Kasumi-1 (cell line): ENCODE results near the gene MAD1L1.
A peak's percentile ranks its signal among the peaks of the same experiment; 100 is the strongest.

Experiments used
- DNase-seq, 2 experiments: peaks; one replicate each; lab custom pipeline; 2025; lab: John Stamatoyannopoulos, UW

Gene MAD1L1

DNA sequence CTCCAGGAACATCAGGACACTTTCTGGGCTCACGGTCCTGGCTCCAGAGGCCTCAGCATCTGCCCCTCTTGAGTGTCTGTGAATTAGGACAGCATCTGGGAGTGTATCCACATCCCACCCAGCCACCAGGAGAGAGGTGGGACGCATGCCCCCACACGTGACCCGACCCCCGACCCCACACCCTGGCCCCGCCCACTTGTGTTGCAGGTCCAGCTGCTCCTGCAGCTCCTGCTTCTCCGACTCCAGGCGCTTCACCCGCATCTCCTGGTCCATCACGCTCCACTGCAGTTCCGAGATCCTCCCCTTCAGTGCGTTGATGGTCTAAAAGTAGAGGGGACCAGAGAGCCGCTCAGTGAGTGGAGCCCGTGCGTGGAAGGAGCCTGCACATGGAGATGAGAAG, 13.6 kb downstream of the MAD1L1 start:
- DNase-seq = no peak

DNA sequence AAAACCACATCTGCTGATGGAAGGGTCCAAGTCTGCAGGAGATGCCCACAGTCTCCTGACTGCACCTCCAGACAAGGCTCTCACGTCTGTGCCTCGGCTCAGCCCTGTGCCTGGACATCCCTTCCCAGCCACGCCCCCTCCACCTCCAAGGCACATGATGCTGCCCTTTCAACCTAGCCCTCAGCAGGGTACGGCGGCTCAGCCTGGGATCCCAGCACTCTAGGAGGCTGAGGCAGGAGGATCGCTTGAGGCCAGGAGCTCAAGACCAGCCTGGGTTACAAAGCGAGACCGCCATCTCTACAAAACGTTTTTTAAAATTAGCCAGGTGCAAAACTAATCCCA, 14.3 kb downstream of the MAD1L1 start:
- no peak for DNase-seq

DNA sequence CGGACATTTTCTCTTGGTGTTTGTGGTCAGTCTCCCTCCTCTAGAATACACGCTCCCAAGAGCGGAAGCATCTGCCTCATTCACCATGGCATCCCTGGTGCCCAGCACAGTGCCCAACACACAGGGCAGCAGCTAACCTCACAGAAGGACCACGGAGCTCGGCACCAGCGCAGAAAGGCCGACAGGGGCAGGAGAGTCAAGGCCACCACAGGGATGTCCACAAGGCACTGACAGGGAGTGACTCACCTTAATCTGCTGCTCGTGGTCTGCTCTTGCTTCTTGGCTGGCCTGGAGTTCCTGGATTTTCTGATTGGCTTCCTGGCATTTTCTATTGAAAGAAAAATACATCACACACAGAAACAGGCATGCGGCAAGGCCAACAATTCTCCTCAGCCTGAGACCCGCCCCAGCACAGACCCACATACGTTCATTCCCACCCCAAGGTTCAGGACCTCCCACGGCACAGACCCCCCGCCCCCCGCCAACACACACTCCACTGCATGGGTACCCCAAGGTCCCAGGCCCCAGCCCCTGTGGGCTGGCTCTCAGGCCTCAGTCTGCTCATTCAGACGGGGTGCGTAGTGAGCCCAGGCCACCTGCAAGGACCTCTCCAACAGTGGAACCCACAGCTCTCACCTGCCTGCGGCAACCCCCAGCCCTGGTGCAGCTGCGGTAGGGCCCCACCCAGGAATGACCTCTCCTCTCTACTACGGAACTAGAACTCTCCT, 14.9 kb downstream of the MAD1L1 start:
- DNase-seq = no peak

DNA sequence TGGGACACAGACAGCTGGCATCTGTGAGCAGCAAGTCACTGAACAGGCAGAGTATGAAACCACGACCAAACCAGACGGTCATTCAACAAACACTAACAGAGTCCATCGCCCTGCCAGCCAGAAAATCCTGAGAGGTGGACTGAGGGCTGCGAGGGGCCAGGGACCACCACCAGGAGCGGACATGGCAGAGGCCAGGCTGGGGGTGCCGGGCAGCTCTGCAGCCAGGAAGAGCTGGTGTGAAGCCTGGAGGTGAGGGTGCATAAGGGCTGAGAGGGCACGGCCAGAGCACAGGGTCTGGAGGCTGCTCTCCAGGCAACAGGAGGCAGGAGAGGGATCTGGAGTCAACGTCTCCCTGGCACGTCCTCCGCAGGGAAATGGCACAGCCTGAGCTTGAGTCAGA, 15.5 kb downstream of the MAD1L1 start:
- no peak for DNase-seq

GRCh38 chr7:2215851-2216250, 16.9 kb downstream of the MAD1L1 start:
- no peak for DNase-seq

- DNase-seq = no peak
Observed at GRCh38 chr7:2214636-2215035, 18.1 kb downstream of the MAD1L1 start.

GRCh38 chr7:2213551-2214215, 19.1 kb downstream of the MAD1L1 start:
- no peak for DNase-seq

DNA sequence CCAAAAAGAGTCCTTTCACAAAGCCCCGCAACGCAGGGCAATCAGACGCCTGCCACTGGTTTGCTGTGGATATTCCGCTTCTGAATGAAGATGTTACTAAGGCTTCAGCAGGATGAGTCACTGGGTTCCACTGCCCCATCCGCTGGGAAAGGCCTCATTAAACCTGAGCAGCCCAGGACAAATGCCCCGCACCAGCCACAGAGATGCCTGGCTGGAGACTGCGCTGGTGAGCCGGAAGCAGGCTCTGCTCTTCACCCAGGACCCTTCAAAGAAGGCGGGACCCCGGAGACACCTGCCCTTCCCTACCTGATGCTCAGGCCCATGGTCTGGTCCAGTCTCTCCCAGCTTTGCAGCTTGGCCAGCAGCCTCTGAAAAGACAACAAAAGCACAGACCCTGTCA, 19.8 kb downstream of the MAD1L1 start:
- DNase-seq = no peak

- no peak for DNase-seq
Observed at GRCh38 chr7:2211926-2212325, 20.8 kb downstream of the MAD1L1 start.

- no peak for DNase-seq
Observed at GRCh38 chr7:2211259-2211880, 21.4 kb downstream of the MAD1L1 start.

GRCh38 chr7:2210551-2211258, 22.0 kb downstream of the MAD1L1 start:
- no peak for DNase-seq

DNA sequence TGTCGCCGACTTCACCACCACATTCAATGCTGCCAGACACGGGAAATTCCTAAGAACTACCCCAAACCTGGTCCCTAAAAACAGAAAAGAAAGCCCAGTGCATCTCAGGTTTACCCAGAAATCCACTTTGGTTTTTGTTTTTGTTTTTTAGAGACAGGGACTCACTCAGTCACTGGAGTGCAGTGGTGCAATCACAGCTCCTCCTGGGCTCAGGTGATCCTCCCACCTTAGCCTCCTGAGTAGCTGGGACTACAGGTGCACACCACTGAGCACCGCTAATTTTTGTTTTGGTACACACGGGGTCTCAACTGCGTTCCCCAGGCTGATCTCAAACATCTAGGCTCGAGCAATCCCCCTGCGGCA, 22.8 kb downstream of the MAD1L1 start:
- no peak for DNase-seq

DNA sequence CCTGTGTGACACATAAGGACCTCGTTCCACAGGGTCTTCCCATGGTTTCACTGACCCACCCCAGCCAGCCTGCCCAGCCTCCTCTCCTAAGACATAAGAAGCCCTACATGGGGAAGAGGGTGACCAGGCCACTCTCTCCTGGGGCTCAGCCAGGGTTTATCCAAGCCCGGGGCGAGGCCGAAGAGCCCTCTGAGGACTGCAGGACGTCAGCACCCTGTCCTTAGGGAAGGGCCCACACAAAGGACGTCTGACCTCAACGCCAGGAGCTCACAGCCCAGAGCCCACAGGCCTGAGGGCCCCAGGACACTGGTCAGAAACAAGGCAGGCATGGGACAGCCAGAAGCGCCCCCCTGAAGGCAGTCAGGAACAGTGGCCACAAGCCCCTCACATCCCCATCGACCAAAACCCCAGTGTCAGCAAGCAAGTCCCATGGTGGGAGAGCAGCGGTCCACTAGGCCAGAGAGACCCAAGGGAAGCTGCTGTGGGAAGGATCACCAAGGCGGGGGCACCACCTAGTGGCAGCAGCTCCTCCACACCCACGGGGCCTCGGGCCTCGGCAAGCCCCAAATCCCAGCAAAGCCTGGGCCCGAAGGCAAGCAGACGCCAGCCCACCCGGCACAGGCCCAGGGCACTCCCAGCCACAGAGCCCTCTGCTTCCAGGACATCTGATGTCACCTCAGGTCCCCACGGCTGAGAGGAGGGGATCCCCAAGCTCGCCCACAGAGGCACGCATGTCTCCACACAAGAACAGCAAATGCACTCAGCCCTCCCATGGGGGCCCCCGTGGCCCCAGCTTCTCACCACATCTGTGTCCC, 23.4 kb downstream of the MAD1L1 start:
- DNase-seq = peak; percentile 13 to 19

DNA sequence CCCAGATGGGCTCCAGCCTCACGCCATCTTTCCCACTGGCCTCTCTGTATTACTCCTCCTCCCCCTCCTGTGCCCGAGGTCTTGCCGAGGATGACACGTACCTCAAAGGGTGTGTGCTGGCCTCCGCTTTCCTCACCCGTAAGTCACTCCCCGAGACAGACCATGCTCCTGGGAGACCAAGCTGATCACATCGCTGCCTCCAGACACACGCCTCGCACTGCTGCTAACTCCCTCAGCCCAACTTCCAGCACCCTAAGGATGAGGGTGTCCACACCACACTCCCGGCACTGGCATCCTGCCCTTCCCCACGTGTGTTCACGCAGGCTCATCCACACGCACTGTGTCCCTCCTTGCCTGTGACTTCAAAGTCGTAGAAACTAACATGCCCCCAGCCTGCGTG, 24.0 kb downstream of the MAD1L1 start:
- no peak for DNase-seq

DNA sequence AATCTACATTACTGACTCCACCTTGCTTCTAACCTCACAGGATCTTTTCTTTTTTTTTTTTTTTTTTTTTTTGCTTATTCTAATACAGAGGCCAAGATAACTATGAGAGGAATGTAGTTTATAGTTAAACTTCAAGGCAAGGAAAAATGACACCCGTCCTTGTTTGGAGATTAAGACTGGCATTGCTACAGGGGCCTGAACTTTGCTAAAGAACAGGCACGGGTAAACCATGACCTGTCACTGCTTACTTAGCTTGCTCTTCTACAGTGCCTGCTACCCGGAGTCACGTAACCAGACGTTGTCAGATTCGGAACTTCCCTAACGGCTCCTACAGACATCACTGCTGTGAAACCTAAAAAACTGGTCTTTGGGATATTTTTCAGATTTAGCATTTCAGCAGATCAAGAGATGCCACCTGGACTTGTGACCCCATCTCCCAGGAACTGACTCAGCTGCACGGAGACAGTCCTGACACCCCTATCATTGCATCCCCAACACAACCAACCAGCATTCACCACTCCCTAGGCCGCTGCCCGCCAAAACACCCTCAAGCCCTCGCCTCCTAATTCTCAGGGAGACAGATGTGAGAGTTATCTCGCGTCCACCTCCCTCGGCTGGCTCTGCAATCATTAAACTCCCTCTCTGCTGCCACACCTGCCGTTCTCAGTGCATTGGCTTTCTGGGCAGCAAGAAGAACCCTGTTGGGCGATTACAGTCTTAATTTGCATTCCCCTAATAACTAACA, 27.5 kb downstream of the MAD1L1 start:
- no peak for DNase-seq

GRCh38 chr7:2204446-2204845, 28.3 kb downstream of the MAD1L1 start:
- DNase-seq = no peak

DNA sequence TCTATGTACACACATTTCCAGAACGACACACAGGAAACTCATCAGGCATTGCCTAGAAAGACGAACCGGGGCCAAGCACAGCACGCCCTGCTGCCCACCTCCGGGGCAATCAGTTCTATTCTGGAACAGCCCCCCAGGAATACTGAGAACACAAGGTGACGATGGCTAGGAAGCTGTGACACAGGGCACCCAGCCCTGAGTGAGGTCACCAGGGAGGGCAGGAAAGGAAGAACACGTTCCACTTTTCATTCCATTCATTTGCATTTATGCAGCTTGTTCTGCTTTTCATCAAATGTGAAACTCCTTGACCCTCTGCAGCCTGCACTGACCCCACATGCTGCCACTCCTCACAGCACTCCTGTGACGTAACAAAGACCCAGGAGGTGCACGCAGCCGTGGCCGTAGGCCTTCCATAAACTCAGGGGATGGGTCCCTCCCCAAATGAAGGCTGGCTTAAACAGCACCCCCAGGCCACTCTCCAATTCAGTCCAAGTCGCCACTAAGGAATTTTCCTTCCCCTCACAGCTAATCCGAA, 28.9 kb downstream of the MAD1L1 start:
- DNase-seq = no peak

DNA sequence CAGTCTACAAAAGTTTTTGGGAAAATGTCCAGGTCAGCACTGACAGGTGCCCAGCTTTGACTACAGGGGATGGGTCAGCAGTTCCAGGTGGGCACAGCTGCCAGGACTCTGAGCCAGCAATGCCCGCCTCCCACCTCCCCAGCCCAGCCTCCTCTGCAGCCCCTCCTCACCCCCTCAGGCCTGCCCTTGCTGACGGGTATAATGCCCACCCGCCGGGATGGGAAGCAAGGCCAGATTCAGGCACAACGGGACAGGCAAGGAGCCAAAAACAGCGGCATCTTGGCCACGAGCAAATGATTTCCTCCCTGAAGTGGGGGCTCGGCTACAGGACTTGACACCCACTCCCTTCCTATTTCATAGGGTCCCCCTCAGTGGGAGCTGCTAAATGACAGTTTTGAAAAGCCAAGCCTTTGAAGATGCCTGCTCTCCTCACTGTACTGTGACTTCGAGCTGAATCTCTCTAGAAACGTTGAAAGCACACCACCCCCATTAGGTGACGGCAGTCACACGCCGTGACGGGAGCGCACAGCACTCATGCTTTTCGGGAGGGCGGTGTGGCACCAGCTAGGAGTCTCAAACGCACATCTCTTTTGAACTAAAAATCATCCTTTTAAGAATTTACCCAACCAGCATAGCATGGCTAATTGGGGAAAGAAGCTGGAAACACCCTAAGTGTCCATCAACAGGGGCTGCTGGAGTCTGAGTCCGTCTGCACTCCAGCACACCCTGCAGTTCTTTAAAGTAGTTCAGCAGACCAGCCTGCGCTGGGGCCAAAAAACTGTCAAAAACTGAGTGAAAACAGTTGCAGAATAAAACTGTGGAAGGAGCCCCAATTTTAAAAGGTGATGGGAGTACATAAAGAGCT, 29.6 kb downstream of the MAD1L1 start:
- DNase-seq = no peak

- no peak for DNase-seq
Observed at GRCh38 chr7:2202361-2202761, 30.4 kb downstream of the MAD1L1 start.

GRCh38 chr7:2201686-2202360, 30.9 kb downstream of the MAD1L1 start:
- DNase-seq = no peak
